ENCODE measurements around the gene ZBTB18.
"Not testable (repeated sequence)": the region's sequence is repeated elsewhere in the genome, so short reads cannot be mapped to it uniquely, and the experiment has no call there.

Gene ZBTB18

DNA sequence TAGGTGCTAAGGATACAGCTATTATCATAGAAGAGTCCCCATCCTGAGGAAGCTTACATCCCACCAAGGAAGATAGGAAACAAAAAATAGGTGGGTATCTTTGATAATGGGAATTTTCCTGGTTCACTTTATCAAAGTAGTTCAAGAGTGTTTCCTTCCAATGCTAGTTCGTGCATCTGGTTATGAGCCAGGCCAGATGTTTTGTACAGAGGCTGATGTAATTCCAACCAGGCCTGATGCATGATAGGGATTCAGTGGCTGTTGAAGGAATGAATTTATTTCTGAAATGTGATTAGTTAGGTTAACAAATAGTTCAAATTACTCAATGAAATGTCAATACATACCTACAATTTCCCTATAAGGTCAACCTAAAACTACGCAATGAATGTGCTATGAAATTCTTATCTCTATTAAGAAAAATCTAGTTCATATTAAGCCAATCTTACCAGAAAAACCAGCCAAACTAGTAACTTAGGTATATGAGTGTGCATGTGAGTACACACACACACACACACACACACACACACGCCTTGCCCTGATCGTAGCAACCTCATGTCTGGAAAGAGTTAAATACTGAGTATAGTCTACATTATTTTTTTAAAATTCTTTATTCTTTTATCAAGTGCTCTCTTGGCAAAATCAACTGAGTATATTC is 9.5 kb upstream of the ZBTB18 start:
- no peak for DNase-seq (ENCODE audit: low read depth, low spot score)

DNA sequence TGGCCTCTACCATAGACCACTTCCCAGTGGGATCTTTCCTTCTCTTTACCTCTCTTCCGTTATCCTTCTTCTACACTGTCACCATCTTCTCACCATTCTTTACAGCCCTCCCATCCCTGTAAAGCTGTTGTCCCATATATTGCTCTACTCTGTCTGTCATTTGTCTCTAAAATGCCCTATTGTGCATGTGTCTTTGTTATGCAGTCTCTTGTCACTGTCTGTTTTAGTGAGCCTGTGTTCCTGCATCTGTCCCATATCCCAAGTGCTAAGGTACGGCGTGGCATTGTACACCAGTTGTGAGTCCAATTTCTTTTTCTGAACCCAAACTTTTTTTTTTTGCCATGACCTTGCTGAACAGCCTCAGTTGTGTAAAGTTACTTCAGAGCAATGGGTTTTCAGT is 8.8 kb upstream of the ZBTB18 start:
- DNase-seq (ENCODE audit: low read depth, low spot score) = no peak

DNA sequence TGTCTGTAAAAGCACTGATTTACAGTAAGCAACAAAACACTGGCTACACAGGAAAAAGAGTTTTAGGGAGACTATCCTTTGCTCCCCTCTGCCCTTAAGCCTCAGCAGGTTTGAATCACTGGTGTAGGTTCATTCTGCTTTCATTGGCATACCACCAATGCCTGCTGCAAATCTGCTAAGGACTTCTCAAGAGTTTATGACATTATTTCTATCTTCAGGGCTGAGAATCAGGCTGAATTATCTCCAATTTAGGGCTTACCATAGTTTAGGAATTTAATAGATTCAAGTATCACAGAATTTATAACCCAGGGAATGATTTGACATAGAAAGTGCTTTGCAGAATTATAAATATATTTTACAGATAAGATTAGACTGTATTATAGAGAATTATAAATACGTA is 6.7 kb upstream of the ZBTB18 start:
- DNase-seq (ENCODE audit: low read depth, low spot score) = no peak

DNA sequence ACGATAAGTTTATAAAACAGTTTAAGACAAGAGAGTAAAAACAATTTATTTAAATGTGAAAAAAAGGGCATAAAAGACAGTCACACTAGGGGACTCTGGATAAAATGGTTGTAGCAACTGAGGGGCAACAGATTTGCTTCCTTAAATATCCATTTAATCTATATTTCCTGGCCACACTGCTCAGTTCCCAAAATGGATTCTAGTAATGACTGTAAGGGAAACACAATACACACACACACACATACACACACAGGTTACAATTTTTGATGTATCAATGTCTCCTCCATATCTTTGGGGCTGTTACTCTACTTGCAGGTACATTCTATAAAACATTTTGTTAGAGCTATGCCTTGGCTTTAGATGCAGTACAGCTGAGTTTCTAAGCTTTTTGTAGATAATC is 4.8 kb upstream of the ZBTB18 start:
- DNase-seq (ENCODE audit: low read depth, low spot score) = not testable (repeated sequence)

DNA sequence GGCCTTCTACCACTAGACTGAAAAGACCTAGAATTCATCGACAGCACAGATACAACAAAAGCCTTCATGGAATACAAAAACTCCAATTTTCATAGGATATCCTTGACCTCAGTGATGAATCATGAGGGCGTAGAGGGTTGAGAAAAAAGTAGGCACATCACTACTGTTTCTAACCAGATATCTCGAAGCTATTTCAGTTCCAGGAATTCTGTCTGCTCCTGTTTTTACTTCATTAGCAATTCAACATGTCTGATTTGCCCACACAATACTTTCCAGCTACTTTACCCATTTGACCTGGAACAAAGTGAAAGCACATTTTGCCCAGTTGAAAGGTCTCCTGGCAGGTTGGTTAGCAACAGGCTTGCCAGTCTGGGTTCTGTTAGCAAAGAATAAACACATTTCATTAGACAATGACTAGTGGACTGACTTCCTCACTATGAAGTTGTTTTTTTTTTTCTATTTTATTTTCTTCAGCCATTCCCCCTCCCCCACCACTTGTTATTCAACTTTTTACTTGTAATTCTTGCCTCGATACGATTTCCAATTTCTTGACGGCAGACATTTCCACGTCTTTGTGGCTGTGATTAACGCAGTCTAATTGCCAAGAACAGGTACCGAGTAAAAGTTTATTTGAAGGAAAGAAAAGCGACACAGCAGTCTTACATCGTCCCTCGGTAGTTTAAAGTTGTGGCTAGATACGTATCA is 4.0 kb upstream of the ZBTB18 start:
- no peak for DNase-seq (ENCODE audit: low read depth, low spot score)

DNA sequence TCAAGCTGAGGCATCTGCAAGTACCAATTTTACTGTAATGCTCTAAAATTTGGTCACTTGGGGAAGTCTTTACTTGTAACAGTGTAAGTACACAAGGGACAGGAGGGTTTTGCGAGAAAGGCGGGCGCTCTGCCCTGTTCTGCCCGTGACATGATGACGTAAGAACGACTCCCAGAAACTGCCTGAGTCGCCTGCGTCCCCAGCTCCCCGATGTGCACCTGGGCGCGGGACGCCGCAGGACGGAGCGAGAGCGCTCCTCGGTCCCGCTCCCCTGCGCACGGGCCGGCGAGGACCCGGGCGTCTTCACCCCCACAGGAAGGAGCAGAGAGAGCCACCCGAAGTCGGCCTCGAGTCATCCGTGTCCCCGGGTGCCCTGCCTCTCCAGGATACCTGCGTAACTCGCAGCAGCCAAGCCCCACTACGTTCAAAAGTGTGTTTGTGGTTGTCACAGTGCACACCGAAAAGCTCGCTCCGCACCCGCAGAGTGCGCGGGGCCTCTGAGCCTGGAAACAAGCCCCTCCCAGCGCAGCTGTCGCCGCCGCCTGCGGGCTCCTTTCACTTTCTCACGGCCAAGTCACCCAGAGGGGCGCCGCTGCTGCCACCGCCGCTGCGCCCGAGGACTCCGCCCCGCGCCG is 3.3 kb upstream of the ZBTB18 start:
- DNase-seq (ENCODE audit: low read depth, low spot score) = no peak

DNA sequence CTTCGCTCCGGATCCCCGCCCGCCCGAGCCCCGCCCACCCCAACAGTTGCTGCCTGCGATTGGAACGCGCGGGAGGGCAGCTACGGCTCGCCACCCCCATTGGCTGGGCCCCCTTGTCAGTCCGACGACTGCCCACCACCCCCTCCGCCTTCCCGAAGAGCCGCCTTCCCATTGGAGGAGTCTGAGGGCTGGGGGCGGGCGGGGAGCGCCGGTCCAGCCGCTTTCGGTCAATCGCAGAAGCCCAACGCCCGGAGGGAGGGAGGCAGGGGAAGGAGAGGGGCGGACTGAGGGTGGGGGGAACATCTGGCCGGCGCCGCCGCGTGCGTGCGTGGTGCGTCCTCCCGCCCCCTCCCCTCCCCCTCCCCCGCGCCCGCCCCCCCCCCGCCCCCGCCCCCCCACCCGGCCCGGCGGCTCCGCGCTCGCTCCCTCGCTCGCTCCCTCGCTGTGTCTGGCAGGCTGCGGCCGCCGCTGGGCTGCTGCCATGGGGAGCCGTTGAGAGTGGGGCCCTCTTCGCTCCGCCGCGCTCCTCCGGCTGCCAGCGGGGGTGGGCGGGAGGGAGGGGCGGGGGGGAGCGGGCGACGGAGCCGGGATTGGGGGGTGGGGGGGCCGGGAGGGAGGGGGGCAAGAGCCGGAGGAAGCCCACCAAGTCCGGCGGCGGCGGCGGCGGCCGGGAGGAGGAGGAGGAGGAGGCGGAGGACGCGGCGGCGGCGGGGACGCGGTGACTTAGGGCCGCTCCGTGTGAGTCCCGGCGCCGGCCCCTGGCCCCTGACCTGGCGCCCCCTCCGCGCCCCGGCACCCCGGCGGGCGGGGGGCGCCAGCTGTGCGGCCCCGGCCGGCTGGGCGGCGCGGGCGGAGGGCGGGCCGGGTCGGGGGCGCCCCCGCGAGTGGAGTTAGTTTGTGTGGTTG is 2.6 kb upstream of the ZBTB18 start:
- DNase-seq (ENCODE audit: low read depth, low spot score) = peak; percentile 98

DNA sequence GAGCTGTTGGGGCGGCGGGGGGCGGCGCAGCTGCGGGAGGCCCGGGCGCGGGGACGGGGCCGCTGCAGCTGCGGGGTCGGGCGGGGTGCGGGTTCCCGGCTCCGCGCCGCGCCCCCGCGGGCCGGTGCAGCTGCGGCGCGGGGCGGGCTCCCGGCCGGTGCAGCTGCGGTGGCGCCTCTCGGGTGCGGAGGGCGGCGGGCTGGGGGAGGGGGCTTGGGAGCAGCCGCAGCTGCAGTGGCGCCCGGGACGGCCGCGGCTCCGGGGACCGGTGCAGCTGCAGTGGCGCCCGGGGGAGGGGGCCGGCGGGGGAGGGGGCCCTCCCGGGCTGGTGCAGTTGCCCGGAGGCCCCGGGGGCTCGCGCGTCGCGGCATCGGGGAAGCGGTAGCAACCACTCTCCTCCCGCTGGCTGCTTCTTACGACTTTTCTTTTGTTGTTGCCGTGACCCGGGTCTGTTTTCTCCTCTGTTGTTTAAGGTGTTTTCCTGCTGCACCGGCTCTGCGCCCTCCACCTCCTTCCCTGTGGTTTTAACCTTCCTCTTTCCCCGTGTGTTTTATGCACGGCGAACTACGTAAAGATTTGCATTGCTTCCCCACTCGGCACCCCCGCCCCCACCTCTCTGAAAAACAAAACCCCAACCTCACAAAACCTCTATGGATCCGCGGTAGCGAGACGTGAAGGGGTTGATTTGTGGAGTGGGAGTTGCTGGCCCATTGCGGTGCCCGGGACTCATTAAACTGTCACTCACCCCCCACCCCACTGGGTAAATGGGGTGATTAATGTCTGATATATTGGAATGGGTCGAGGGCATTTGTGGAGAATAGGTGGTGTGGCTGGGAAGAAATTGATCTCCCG is 1.7 kb upstream of the ZBTB18 start:
- peak; percentile 53 for DNase-seq (ENCODE audit: low read depth, low spot score)

DNA sequence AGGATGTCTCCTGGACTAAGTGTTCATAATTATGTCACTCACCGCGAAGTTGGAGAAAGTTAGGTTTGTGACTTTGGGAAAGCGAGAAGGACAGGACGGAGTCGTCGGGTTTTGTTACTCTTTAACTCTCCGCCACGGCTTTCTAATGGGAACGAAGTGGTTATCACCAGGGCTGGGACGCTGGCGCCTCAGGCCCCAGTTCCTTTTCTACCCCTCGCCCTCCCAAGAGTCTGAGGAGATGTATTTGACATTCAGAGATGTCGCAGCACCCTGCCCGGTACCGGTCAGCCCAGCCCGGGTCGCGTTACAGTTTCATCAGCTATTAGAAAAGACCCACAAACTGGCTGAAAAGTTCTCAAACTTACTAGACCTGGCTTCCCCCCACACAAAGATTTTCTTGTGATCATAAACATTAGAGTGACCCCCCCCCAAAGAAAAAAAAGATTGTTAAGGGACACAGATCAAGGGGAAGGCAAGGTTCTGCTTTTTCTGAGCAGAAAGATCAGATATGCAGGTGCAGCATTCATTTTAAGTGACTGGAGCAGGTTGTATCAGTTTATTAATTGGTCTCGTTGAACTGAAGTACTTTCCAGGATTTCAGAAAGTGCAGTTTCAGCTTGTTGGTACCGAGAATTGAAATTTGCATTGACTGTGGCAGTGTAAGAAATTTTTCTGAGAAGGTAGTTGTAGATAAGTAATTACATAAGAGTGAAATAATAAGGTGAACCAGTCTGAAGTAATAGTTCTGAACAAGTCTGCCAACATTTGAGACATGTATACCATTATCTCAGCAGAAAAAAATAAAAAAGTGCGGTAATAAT is 859 bp upstream of the ZBTB18 start:
- DNase-seq (ENCODE audit: low read depth, low spot score) = peak; percentile 49

DNA sequence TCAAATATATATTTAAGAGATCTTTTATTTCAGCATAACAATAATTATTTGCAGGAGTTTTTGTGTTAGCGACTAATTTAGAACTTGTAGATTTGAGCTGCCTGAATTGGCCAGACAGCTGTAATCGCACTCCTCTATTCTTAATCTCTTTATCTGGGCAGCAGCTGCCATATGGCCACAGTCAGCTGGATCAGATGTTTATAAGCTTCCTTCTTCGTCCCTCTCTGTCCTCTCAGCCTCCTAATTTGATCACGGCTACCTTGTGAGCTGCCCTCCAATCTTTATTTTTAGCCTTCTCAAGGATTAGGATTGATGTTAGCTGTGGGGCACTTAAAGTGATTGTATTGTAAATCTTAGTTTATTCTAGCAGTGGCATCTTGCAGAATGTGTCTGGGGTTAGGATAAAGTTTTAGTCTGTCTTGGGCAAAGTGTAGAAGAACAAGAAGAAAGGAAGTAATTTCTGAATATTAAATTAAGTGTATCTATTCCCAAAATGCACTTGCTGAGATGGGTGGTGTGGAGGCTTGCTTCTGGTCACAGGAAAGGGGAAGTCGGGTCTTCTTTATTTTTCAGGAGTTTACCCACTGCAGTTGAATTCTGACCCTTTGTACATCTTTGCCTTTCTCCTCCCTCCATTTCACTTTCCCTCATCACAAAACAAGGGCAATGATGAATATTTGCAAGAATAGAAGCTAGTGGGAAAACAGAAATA is 1.1 kb downstream of the ZBTB18 start:
- DNase-seq (ENCODE audit: low read depth, low spot score) = no peak

DNA sequence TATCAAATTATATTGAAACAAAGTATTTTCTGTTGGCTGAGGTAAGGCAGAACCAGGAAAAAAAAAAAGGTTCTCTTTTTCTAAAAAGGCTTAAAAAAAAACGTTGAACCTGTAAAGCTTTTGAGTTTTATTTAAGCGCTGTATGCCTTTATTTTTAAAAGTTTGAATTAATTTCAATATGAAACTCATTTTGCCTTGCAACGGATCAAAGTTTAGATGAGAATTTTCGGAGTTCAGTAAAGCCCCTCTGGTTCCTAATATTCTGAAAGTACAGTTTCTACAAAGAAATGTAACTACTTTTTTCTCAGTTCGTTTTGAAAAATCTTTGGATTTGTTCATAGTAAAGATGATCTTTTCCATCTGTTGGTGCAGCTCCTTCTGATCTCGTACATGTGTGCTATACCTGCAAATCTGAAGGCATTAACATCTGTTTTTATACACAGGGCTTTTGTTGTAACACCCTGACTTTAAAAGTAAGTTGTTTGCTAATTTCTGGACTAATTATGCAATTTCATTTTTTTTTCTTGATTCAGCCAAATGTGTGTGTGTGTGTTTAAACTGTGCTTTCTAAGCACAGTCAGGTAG is 1.7 kb downstream of the ZBTB18 start:
- no peak for DNase-seq (ENCODE audit: low read depth, low spot score)

DNA sequence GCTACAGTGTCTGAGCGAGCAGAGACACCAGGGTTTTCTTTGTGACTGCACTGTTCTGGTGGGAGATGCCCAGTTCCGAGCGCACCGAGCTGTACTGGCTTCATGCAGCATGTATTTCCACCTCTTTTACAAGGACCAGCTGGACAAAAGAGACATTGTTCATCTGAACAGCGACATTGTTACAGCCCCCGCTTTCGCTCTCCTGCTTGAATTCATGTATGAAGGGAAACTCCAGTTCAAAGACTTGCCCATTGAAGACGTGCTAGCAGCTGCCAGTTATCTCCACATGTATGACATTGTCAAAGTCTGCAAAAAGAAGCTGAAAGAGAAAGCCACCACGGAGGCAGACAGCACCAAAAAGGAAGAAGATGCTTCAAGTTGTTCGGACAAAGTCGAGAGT is 2.7 kb downstream of the ZBTB18 start:
- DNase-seq (ENCODE audit: low read depth, low spot score) = no peak

DNA sequence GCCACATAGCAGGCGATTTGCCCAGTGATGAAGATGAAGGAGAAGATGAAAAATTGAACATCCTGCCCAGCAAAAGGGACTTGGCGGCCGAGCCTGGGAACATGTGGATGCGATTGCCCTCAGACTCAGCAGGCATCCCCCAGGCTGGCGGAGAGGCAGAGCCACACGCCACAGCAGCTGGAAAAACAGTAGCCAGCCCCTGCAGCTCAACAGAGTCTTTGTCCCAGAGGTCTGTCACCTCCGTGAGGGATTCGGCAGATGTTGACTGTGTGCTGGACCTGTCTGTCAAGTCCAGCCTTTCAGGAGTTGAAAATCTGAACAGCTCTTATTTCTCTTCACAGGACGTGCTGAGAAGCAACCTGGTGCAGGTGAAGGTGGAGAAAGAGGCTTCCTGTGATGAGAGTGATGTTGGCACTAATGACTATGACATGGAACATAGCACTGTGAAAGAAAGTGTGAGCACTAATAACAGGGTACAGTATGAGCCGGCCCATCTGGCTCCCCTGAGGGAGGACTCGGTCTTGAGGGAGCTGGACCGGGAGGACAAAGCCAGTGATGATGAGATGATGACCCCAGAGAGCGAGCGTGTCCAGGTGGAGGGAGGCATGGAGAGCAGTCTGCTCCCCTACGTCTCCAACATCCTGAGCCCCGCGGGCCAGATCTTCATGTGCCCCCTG is 3.3 kb downstream of the ZBTB18 start:
- DNase-seq (ENCODE audit: low read depth, low spot score) = peak; percentile 44

DNA sequence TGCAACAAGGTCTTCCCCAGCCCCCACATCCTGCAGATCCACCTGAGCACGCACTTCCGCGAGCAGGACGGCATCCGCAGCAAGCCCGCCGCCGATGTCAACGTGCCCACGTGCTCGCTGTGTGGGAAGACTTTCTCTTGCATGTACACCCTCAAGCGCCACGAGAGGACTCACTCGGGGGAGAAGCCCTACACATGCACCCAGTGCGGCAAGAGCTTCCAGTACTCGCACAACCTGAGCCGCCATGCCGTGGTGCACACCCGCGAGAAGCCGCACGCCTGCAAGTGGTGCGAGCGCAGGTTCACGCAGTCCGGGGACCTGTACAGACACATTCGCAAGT is 3.8 kb downstream of the ZBTB18 start:
- DNase-seq (ENCODE audit: low read depth, low spot score) = no peak

DNA sequence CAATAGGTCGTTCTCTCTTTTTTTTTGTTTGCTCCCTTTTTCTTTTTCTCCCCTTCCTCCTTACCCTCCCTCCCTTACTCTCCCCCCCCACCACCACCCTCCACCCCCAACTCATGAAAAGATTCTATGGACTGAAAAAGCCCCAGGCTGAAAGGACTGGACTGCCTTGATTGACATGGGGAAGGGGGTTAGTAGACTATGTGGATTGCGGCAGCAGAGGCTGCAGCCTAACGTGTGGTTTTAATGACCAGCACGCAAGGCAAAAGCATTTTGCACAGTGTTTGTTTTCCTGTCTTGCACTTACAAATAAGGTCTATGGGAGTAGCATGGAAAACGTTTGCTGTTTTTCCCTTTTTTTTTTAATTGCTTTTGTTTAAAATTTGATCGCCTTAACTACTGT is 5.5 kb downstream of the ZBTB18 start:
- DNase-seq (ENCODE audit: low read depth, low spot score) = peak; percentile 61

DNA sequence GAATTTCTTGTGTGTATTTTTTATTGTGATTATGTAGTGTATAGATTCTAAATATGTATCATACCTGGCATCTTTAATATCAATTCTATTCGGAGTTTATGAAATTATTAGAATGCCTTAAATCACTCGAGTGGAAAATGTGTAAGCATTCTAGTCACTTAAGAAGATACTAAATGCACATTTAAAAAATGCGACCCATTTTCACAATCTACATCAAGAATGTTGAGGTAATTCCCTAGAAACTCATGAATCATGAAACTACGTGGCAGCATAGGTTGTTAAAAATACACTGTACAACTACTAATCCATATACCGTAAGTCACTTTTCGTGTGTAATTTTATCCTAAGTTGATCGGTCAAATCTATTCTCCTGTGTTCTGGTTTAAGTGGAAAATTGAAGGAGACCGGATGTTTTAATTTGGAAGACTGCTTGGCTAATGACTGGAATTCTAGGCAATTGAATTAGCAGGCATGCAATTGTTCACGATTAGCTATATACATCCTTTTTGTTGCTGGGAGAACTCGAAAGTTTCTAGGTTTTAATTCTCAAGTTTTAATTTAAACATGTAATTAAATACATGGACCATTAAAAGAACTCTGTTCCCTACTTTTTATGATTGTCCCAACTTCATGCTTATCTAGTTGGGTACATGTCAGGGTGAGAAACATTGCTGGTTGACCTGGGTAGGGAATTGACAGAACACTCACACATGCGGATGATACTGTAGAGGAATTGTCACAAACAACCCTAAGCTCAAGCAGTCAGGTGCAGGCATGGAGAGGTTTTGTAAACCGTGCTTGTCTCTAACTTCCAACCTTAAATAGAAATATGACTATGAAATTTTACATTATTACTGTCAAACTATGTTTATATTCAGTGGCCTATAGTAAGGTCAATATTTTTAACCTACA is 6.6 kb downstream of the ZBTB18 start:
- no peak for DNase-seq (ENCODE audit: low read depth, low spot score)

DNA sequence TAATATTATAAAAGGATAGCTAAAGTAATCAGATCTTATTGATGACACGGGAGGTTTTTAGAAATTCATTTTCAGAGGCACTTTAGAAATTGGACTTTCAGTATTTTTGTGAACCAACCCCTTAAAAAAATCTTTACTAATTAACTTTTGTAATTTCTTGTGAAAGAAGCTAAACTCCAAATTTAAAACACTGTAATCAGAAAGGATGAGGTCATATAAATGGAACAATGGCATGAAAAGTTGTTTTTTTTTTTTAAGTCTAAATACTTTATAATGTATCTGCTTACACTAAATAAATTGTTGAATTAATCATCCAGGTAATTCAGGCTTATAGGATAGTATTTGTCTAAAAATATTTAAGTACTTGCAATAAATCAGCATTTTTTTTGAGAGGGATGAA is 9.0 kb downstream of the ZBTB18 start:
- DNase-seq (ENCODE audit: low read depth, low spot score) = no peak

DNA sequence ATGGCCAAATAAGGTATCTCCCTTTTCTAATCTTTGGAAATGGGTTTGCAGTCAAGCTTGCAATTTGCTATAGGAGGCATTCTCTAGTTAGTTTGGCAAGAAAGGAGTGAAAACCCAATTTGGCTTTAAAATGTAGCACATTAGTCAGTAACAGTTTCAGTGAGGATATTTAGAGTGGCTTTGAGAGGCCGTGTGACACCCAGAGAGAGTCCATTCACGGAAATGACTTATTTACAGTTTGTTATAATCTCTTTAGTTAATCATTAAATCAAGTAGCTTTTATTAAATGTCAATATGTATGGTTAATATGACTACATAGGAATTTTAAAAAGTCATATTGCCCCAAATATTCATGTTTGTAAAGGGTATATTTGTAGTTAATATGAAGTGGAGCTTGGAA is 9.6 kb downstream of the ZBTB18 start:
- DNase-seq (ENCODE audit: low read depth, low spot score) = no peak
